DND-41 (cell line): ENCODE data around the gene DIS3L2.

ENCODE experiments used
- ATAC-seq: fragments of 200-7000 bp; cut with Tn5 transposase; 3 replicates; pipeline ENCODE4 v1.9.1; 2021; ENCODE audit warnings: low read depth; ENCODE audit not compliant: insufficient read depth
- DNase-seq: peaks from one replicate; pipeline ENCODE4 v3.0.0-alpha.2; 2020
- H2AFZ ChIP-seq: 2 replicates; pipeline ENCODE4 v1.6.0; 2012; ENCODE audit warnings: low read depth, low read length
- H3K27ac ChIP-seq: 2 replicates; pipeline ENCODE4 v1.5.1; 2012; ENCODE audit warnings: low read length, inconsistent platforms
- H3K27me3 ChIP-seq: fragments of 200-600 bp; sonication (generic); 2 replicates; pipeline ENCODE4 v1.6.0; 2012; ENCODE audit warnings: low read length, mild to moderate bottlenecking, inconsistent platforms; ENCODE audit not compliant: insufficient read depth, poor library complexity
- H3K36me3 ChIP-seq: 2 replicates; pipeline ENCODE4 v1.5.1; 2012; ENCODE audit warnings: low read length, inconsistent platforms; ENCODE audit not compliant: insufficient read depth
- H3K4me1 ChIP-seq: 2 replicates; pipeline ENCODE4 v1.5.1; 2012; ENCODE audit warnings: mild to moderate bottlenecking, low read length; ENCODE audit not compliant: insufficient read depth
- H3K4me2 ChIP-seq: 2 replicates; pipeline ENCODE4 v1.6.0; 2012; ENCODE audit warnings: mild to moderate bottlenecking, moderate library complexity, low read length, inconsistent platforms; ENCODE audit not compliant: insufficient read depth
- H3K4me3 ChIP-seq, 2 experiments: fragments of 200-600 bp in 1 of 2; shearing (Covaris generic) in 1 of 2; 2 replicates each; pipeline ENCODE4 v1.5.1; 2012 to 2016; ENCODE audit warnings: inconsistent platforms in 2 of 2, low read length in 2 of 2, mild to moderate bottlenecking in 2 of 2, low read depth in 1 of 2, moderate library complexity in 1 of 2
- H3K79me2 ChIP-seq: 2 replicates; pipeline ENCODE4 v1.6.0; 2012; ENCODE audit warnings: low read length, inconsistent platforms; ENCODE audit not compliant: insufficient read depth
- H3K9ac ChIP-seq: 2 replicates; pipeline ENCODE4 v1.6.0; 2012; ENCODE audit warnings: low read depth, mild to moderate bottlenecking, inconsistent platforms, low read length, moderate library complexity
- H3K9me3 ChIP-seq: 2 replicates; pipeline ENCODE4 v1.5.1; 2012; ENCODE audit warnings: low read length, moderate library complexity, mild to moderate bottlenecking, inconsistent platforms; ENCODE audit not compliant: insufficient read depth, severe bottlenecking
- H4K20me1 ChIP-seq: 2 replicates; pipeline ENCODE4 v1.6.0; 2012; ENCODE audit warnings: low read length; ENCODE audit not compliant: insufficient read depth
- CTCF ChIP-seq: IDR thresholded peaks from 2 replicates; pipeline ENCODE4 v1.5.1; 2012; ENCODE audit warnings: borderline replicate concordance, low read length, moderate library complexity, mild to moderate bottlenecking; ENCODE audit not compliant: poor library complexity, severe bottlenecking; ENCODE audit errors: extremely low read depth
- EZH2 ChIP-seq: IDR thresholded peaks from 3 replicates; pipeline ENCODE4 v1.6.1; 2012; ENCODE audit warnings: borderline replicate concordance, low read depth, mild to moderate bottlenecking, moderate library complexity, low read length, inconsistent platforms; ENCODE audit not compliant: severe bottlenecking

DIS3L2 gene

DNA sequence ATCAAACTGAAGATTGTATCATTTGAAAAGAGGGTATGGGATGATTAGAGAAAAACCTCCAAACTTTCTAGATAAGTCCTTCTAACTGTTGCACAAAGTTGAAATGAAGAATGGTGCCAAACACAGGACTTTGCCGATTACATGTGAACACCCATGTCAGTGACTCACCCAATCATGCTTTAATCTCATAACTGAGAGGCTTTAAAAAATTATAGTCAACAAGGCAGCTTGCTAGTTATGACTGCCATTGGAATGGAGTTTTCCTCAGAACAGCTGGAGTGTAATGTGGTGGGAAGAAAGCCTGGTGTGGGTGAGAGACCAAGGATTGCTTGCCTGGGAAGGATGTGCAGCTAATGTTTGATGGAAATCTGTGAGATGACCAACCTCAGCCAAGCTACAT lies 318.8 kb downstream of the DIS3L2 start:
- no peak for DNase-seq
- Histone ChIP-seq H3K79me2 (no peaks in the 10 kb centered on the region), H4K20me1 (no peaks in the 10 kb centered on the region), H3K9me3 (no peaks in the 10 kb centered on the region), H3K4me3 (no peak overlapping the region), H3K9ac (no peak overlapping the region), H3K27me3 (no peaks in the 10 kb centered on the region), H3K4me1 (peaks cover 16% of the 10 kb centered on the region), H3K4me2 (no peak overlapping the region), H3K36me3 (peaks cover 21% of the 10 kb centered on the region), H2AFZ (no peak overlapping the region), H3K27ac (no peak overlapping the region)
- TF ChIP-seq CTCF, result no peak
- TF ChIP-seq EZH2, result no peak
- ATAC-seq, result no peak

DNA sequence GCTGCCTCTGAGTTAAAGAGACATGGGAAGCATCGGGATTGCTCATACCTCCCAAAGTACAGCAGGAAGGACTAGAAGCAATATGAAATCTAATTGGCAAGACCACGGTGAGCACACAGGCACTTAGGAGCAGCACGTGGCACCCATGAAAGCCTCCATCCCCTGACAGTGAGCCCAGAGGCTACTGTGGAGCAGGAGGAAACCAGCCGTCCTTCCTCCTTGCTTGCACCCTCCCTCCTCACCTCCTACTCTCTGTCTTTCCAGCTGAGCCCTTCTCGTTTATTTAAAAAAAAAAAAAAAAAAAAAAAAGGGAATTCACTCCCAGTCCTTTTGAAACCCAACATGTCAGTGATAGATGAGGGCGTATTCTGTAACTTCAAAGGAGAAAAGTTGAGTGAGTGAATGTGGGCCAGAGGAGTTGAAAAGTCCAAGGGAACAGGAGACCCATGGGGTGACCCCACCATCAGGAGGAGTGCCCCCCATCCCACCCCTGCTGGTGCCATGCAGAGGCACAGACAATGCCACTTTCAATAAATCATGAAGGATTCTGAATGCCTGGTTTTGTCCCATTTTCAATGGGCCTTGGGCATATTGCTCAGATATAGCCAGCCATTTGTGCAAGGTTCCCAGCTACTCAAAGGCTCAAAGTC lies 320.5 kb downstream of the DIS3L2 start:
- Histone ChIP-seq H3K9ac (no peak overlapping the region), H3K27ac (no peak overlapping the region)
- ATAC-seq, result no peak

GRCh38 chr2:232282508-232283055 lies 321.1 kb downstream of the DIS3L2 start:
- ATAC-seq, result no peak
- TF ChIP-seq EZH2, result no peak
- no peak for TF ChIP-seq CTCF
- no peak overlapping the region for H2AFZ ChIP-seq

More for the DNA sequence above, 320.5 kb downstream of the DIS3L2 start:
- no peak for TF ChIP-seq EZH2
- TF ChIP-seq CTCF, result no peak
- H3K9me3 ChIP-seq, result no peaks in the 10 kb centered on the region
- peaks cover 1% of the 10 kb centered on the region for H3K4me1 ChIP-seq
- no peak overlapping the region for H3K4me2 ChIP-seq
- peaks cover 20% of the 10 kb centered on the region for H3K36me3 ChIP-seq
- no peak for DNase-seq
- H4K20me1 ChIP-seq, result no peaks in the 10 kb centered on the region
- no peaks in the 10 kb centered on the region for H3K79me2 ChIP-seq
- no peaks in the 10 kb centered on the region for H3K27me3 ChIP-seq
- H2AFZ ChIP-seq, result no peak overlapping the region
- no peak overlapping the region for H3K4me3 ChIP-seq

More at GRCh38 chr2:232282508-232283055, 321.1 kb downstream of the DIS3L2 start:
- no peaks in the 10 kb centered on the region for H4K20me1 ChIP-seq
- H3K4me1 ChIP-seq, result no peaks in the 10 kb centered on the region; the same call in 1 of the 2 replicates
- H3K36me3 ChIP-seq, result peaks cover 18% of the 10 kb centered on the region; the same call in 1 of the 2 replicates
- no peak overlapping the region for H3K27ac ChIP-seq
- DNase-seq, result no peak
- no peaks in the 10 kb centered on the region for H3K27me3 ChIP-seq
- H3K4me2 ChIP-seq, result no peak overlapping the region
- H3K4me3 ChIP-seq, result no peak overlapping the region
- no peaks in the 10 kb centered on the region for H3K79me2 ChIP-seq
- H3K9ac ChIP-seq, result no peak overlapping the region
- no peaks in the 10 kb centered on the region for H3K9me3 ChIP-seq
